GM21529 (cell line): Measurements from ENCODE around the gene USP20.
"Not testable (repeated sequence)": the region's sequence is repeated elsewhere in the genome, so short reads cannot be mapped to it uniquely, and the experiment has no call there.

Source experiments
- ATAC-seq: cut with Tn5 transposase; IDR thresholded peaks from one replicate; pipeline ENCODE4 v1.9.1; 2021; ENCODE audit not compliant: unreplicated experiment

The USP20 gene

GRCh38 chr9:129889122-129889940 is 54.1 kb downstream of the USP20 start:
- ATAC-seq = no peak

GRCh38 chr9:129889941-129890717 is 54.9 kb downstream of the USP20 start:
- ATAC-seq = no peak

- not testable (repeated sequence) for ATAC-seq
Measured at GRCh38 chr9:129890718-129891299, 55.6 kb downstream of the USP20 start.

- no peak for ATAC-seq
Measured at GRCh38 chr9:129891569-129891968, 56.3 kb downstream of the USP20 start.

GRCh38 chr9:129894120-129894823 is 59.0 kb downstream of the USP20 start:
- no peak for ATAC-seq

- no peak for ATAC-seq
Measured at GRCh38 chr9:129895376-129896268, 60.4 kb downstream of the USP20 start.

GRCh38 chr9:129897263-129897662 is 62.0 kb downstream of the USP20 start:
- no peak for ATAC-seq

- ATAC-seq = no peak
Measured at GRCh38 chr9:129898185-129898584, 62.9 kb downstream of the USP20 start.

GRCh38 chr9:129899620-129900019 is 64.4 kb downstream of the USP20 start:
- no peak for ATAC-seq

GRCh38 chr9:129900263-129901027 is 65.2 kb downstream of the USP20 start:
- peak; percentile 90 for ATAC-seq

GRCh38 chr9:129901993-129902739 is 66.9 kb downstream of the USP20 start:
- no peak for ATAC-seq

GRCh38 chr9:129902740-129903134 is 67.5 kb downstream of the USP20 start:
- ATAC-seq = no peak

GRCh38 chr9:129904734-129905133 is 69.5 kb downstream of the USP20 start:
- ATAC-seq = no peak

GRCh38 chr9:129906298-129906697 is 71.0 kb downstream of the USP20 start:
- ATAC-seq = no peak

GRCh38 chr9:129907201-129907600 is 71.9 kb downstream of the USP20 start:
- no peak for ATAC-seq

- no peak for ATAC-seq
Measured at GRCh38 chr9:129908906-129909305, 73.6 kb downstream of the USP20 start.

- ATAC-seq = no peak
Measured at GRCh38 chr9:129909851-129910250, 74.6 kb downstream of the USP20 start.

- no peak for ATAC-seq
Measured at GRCh38 chr9:129910628-129911567, 75.6 kb downstream of the USP20 start.
